ENCODE data around the gene KRTAP4-9.

GRCh38 chr17:41125064-41125463 is 19.9 kb downstream of the KRTAP4-9 start:
- TF ChIP-seq, protein P1, sequence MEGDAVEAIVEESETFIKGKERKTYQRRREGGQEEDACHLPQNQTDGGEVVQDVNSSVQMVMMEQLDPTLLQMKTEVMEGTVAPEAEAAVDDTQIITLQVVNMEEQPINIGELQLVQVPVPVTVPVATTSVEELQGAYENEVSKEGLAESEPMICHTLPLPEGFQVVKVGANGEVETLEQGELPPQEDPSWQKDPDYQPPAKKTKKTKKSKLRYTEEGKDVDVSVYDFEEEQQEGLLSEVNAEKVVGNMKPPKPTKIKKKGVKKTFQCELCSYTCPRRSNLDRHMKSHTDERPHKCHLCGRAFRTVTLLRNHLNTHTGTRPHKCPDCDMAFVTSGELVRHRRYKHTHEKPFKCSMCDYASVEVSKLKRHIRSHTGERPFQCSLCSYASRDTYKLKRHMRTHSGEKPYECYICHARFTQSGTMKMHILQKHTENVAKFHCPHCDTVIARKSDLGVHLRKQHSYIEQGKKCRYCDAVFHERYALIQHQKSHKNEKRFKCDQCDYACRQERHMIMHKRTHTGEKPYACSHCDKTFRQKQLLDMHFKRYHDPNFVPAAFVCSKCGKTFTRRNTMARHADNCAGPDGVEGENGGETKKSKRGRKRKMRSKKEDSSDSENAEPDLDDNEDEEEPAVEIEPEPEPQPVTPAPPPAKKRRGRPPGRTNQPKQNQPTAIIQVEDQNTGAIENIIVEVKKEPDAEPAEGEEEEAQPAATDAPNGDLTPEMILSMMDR (IDR thresholded peaks at IDR 0.05), result no peak
- no peak for TF ChIP-seq POLR2A (IDR thresholded peaks at IDR 0.05)
